HepG2 (cell line): ENCODE measurements around the gene TST. TPM values are rescaled to one million over a fixed set of nuclear protein-coding genes. Genes with fewer than 3 reads are reported as not detected.

Experiments used
- ATAC-seq: fragments of 200-7000 bp; cut with Tn5 transposase; 3 replicates; pipeline ENCODE4 v1.9.1; 2020; ENCODE audit warnings: mild to moderate bottlenecking, moderate library complexity
- BruUV-seq: library from RNA; stranded (reverse); fragments of 400-500 nt; replicated peaks from 2 replicates; lab custom pipeline; 2021; lab: Mats Ljungman, UMichigan
- CTCF ChIA-PET: fragments of 300-600 bp; formaldehyde crosslinking; extraction: SDS; loops from one replicate; lab custom pipeline; 2021; ENCODE audit warnings: low total read pairs, inconsistent platforms, low intra/inter-chr PET ratio; lab: Yijun Ruan, JAX
- POLR2A ChIA-PET: fragments of 350-600 bp; sonication (Branson Sonifier 250); formaldehyde crosslinking; loops from one replicate; lab custom pipeline; 2020; ENCODE audit warnings: antibody characterized with exemption, inconsistent platforms; lab: Yijun Ruan, JAX
- DNase-seq: peaks from one replicate; pipeline ENCODE4 v3.0.0-alpha.2; 2015; ENCODE audit warnings: low spot score
- FAIRE-seq: peaks from 3 replicates; lab custom pipeline; 2011; peaks lifted over from hg19 to GRCh38; lab: Jason Lieb, UNC
- H2AFZ ChIP-seq: one replicate; pipeline ENCODE4 v1.6.1; 2011; ENCODE audit warnings: low read length, inconsistent platforms
- H3K27ac ChIP-seq: fragments of 300-600 bp; 3 replicates; pipeline ENCODE4 v1.8.0; 2011; ENCODE audit warnings: mixed run types, mild to moderate bottlenecking, mixed read lengths, low read length, inconsistent platforms; ENCODE audit not compliant: insufficient read depth; ENCODE audit errors: extremely low read length
- H3K27me3 ChIP-seq, 2 experiments: fragments of 200-600 bp in 1 of 2; 2 replicates in 1 of 2; 3 replicates in 1 of 2; pipeline versions ENCODE4 v1.6.0 to v1.8.0; 2011; ENCODE audit warnings: low read length in 2 of 2, mild to moderate bottlenecking in 2 of 2, moderate library complexity in 2 of 2, inconsistent platforms in 1 of 2; ENCODE audit not compliant: insufficient read depth in 2 of 2, control insufficient read depth in 1 of 2
- H3K36me3 ChIP-seq, 2 experiments: fragments of 200-600 bp in 1 of 2; replicated peaks in 1 of 2; 2 replicates in 1 of 2; 3 replicates in 1 of 2; pipeline versions ENCODE4 v1.5.1 to v1.8.0; 2011; ENCODE audit warnings: low read length in 2 of 2, inconsistent platforms in 1 of 2; ENCODE audit not compliant: insufficient read depth in 2 of 2, control insufficient read depth in 1 of 2
- H3K4me1 ChIP-seq: 2 replicates; pipeline ENCODE4 v1.5.1; 2012; ENCODE audit warnings: low read length, inconsistent platforms; ENCODE audit not compliant: insufficient read depth
- H3K4me2 ChIP-seq: 2 replicates; pipeline ENCODE4 v1.6.0; 2011; ENCODE audit warnings: low read depth, low read length, inconsistent platforms
- H3K4me3 ChIP-seq, 3 experiments: fragments of 200-600 bp in 1 of 3; sonication (generic), shearing (Covaris generic) in 1 of 3; replicated peaks in 1 of 3; 2 replicates each; pipeline ENCODE4 v1.5.1; 2011 to 2016; ENCODE audit warnings: low read length in 3 of 3, inconsistent platforms in 2 of 3, low read depth in 2 of 3, mild to moderate bottlenecking in 2 of 3, control low read depth in 1 of 3, mixed read lengths in 1 of 3; ENCODE audit not compliant: insufficient read depth in 1 of 3
- H3K79me2 ChIP-seq: one replicate; pipeline ENCODE4 v1.6.1; 2011; ENCODE audit warnings: low read length, inconsistent platforms; ENCODE audit not compliant: insufficient read depth
- H3K9ac ChIP-seq: 2 replicates; pipeline ENCODE4 v1.6.0; 2011; ENCODE audit warnings: mild to moderate bottlenecking, low read depth, low read length, inconsistent platforms; ENCODE audit not compliant: insufficient read depth
- H3K9me3 ChIP-seq: 2 replicates; pipeline ENCODE4 v1.5.1; 2012; ENCODE audit warnings: mild to moderate bottlenecking, low read length
- H4K20me1 ChIP-seq: 2 replicates; pipeline ENCODE4 v1.6.0; 2011; ENCODE audit warnings: inconsistent platforms, mild to moderate bottlenecking, low read length, moderate library complexity; ENCODE audit not compliant: insufficient read depth
- ARHGAP35 ChIP-seq: sonication (generic); formaldehyde crosslinking; IDR thresholded peaks from 2 replicates; pipeline ENCODE4 v1.9.0; 2022; ENCODE audit warnings: mild to moderate bottlenecking, inconsistent platforms, moderate library complexity, missing genetic modification reagents, borderline replicate concordance
- CREBL2 ChIP-seq: sonication (generic); formaldehyde crosslinking; IDR thresholded peaks from 2 replicates; pipeline ENCODE4 v1.8.1; 2023; ENCODE audit warnings: missing genetic modification reagents, mild to moderate bottlenecking, borderline replicate concordance
- FOSL2 ChIP-seq: sonication (generic); formaldehyde crosslinking; IDR thresholded peaks from 2 replicates; pipeline ENCODE4 v1.4.0; 2020; ENCODE audit warnings: missing genetic modification reagents
- KLF12 ChIP-seq: sonication (generic); formaldehyde crosslinking; IDR thresholded peaks from 2 replicates; pipeline ENCODE4 v1.4.0; 2020; ENCODE audit warnings: missing genetic modification reagents, borderline replicate concordance
- MAFG ChIP-seq: sonication (generic); formaldehyde crosslinking; IDR thresholded peaks from 2 replicates; pipeline ENCODE4 v1.5.1; 2020; ENCODE audit warnings: mild to moderate bottlenecking, missing genetic modification reagents
- MLX ChIP-seq: IDR thresholded peaks from 2 replicates; pipeline ENCODE4 v1.6.1; 2016
- NFRKB ChIP-seq: fragments of 450-650 bp; IDR thresholded peaks from 2 replicates; pipeline ENCODE4 v1.6.1; 2017
- RFXAP ChIP-seq: sonication (generic); formaldehyde crosslinking; IDR thresholded peaks from 2 replicates; pipeline ENCODE4 v1.4.0; 2020; ENCODE audit warnings: missing genetic modification reagents, borderline replicate concordance
- ZFP1 ChIP-seq: IDR thresholded peaks from 2 replicates; pipeline ENCODE4 v1.6.1; 2016
- ZFP91 ChIP-seq: sonication (generic); formaldehyde crosslinking; IDR thresholded peaks from 2 replicates; pipeline ENCODE4 v1.9.0; 2022; ENCODE audit warnings: missing genetic modification reagents, mild to moderate bottlenecking, borderline replicate concordance
- ZNF251 ChIP-seq: sonication (generic); formaldehyde crosslinking; IDR thresholded peaks from 2 replicates; pipeline ENCODE4 v1.9.0; 2021; ENCODE audit warnings: mild to moderate bottlenecking, missing genetic modification reagents
- ZNF326 ChIP-seq: sonication (generic); formaldehyde crosslinking; IDR thresholded peaks from 2 replicates; pipeline ENCODE4 v1.4.0; 2020; ENCODE audit warnings: missing genetic modification reagents, borderline replicate concordance
- ZNF513 ChIP-seq: sonication (generic); formaldehyde crosslinking; conservative IDR thresholded peaks from 2 replicates; pipeline ENCODE4 v1.5.0; 2020; ENCODE audit warnings: missing genetic modification reagents
- ZNF687 ChIP-seq: sonication (generic); formaldehyde crosslinking; IDR thresholded peaks from 2 replicates; pipeline ENCODE4 v1.5.1; 2020; ENCODE audit warnings: mild to moderate bottlenecking, missing genetic modification reagents, moderate library complexity
- ZNF879 ChIP-seq: sonication (generic); formaldehyde crosslinking; IDR thresholded peaks from 2 replicates; pipeline ENCODE4 v1.8.1; 2023; ENCODE audit warnings: missing genetic modification reagents
- WGBS: methylation state at CpG from one replicate; pipeline ENCODE4 v1.1.6; 2017; ENCODE audit warnings: low lambda C conversion rate; 5-methylcytosine and 5-hydroxymethylcytosine counted together
- in situ Hi-C: cut with HindIII; loops from 2 replicates; pipeline ENCODE4 v1.10.0; 2017; ENCODE audit warnings: low pct_unique_long_range_greater_than_20kb; ENCODE audit not compliant: extremely low pct_ligation_motif_present
- intact Hi-C: fragments of 100-400 bp; cut with micrococcal nuclease; formaldehyde crosslinking; loops from one replicate; pipeline ENCODE4 v1.10.0; 2022; ENCODE audit not compliant: unreplicated experiment
- polyA plus RNA-seq, 8 experiments: library from polyadenylated mRNA; depleted of rRNA in 3 of 8; stranded (reverse) in 7 of 8; unstranded in 1 of 8; fragments of >200 nt; fragmentation: Illumina TruSeq in 4 of 8; extraction: Trizol in 4 of 8; gene quantifications; 2 replicates each; pipeline versions ENCODE4 v1.2.1 to v1.2.3, GENCODE V29; 2011 to 2016; ENCODE audit warnings: low read depth in 4 of 8, missing spikeins in 1 of 8, mixed read lengths in 1 of 8; ENCODE audit not compliant: insufficient read depth in 1 of 8
- total RNA-seq, 5 experiments: library from RNA; depleted of rRNA; stranded (reverse); fragments of >200 nt; fragmentation: Illumina TruSeq; extraction: Trizol; gene quantifications; 2 replicates each; pipeline ENCODE4 v1.2.3, GENCODE V29; 2016; ENCODE audit warnings: low read depth in 1 of 5

The TST gene
- total and polyA plus RNA-seq, 2 of the 13 experiments (the other 11 are each of a cell fraction or from before 2014, with no cell fraction given), result 44.6 to 63.6 TPM

- no peak overlapping the region for H2AFZ ChIP-seq
- no peak for TF ChIP-seq CREBL2 (CRISPR knock-in tag)
- TF ChIP-seq RFXAP (CRISPR knock-in tag), result no peak
- no peak for TF ChIP-seq MLX (CRISPR knock-in tag)
- no peak for TF ChIP-seq MAFG (CRISPR knock-in tag)
- TF ChIP-seq ZFP91 (CRISPR knock-in tag), result no peak
- no peak for TF ChIP-seq ZNF251 (CRISPR knock-in tag)
- TF ChIP-seq FOSL2, result no peak
- no peak for TF ChIP-seq ZFP1
- TF ChIP-seq KLF12 (CRISPR knock-in tag), result no peak
- TF ChIP-seq ZNF513 (CRISPR knock-in tag), result no peak
- TF ChIP-seq ZNF687, result no peak
- TF ChIP-seq ZNF326, result no peak
- TF ChIP-seq ZNF879 (CRISPR knock-in tag), result no peak
- TF ChIP-seq NFRKB, result no peak
- no peak for TF ChIP-seq ARHGAP35 (CRISPR knock-in tag)
Observed at GRCh38 chr22:36979016-36979910, 40.0 kb downstream of the TST start.

More at GRCh38 chr22:36979016-36979910, 40.0 kb downstream of the TST start:
- H3K4me3 ChIP-seq, result no peak overlapping the region
- ATAC-seq (no peak), DNase-seq (no peak), FAIRE-seq (no peak)
- CTCF ChIA-PET, result interaction anchor here (1.6 to 2.2 kb wide), 2 partner anchors 65 to 222 kb away, joined by 5 to 6 read pairs; no protein-coding TSS in a partner anchor
- no peak overlapping the region for H3K9ac ChIP-seq
- no peak overlapping the region for H3K27ac ChIP-seq
- in situ Hi-C loops, result loop anchor here (10.0 kb wide), 1 partner anchor 124 kb away; no protein-coding TSS in a partner anchor
- no TSS peak for BruUV-seq
- H4K20me1 ChIP-seq, result no peaks in the 10 kb centered on the region
- POLR2A ChIA-PET, result interaction anchor here (0.8 kb wide), 1 partner anchor 34 kb away, joined by 4 read pairs; no protein-coding TSS in a partner anchor
- H3K79me2 ChIP-seq, result no peaks in the 10 kb centered on the region
- H3K36me3 ChIP-seq, result no peaks in the 10 kb centered on the region
- H3K9me3 ChIP-seq, result no peaks in the 10 kb centered on the region
- intact Hi-C loops, result loop anchor here (2.0 to 5.0 kb wide), 2 partner anchors 122 to 197 kb away; no protein-coding TSS in a partner anchor
- H3K4me2 ChIP-seq, result no peak overlapping the region
- peaks cover 0 to 8% of the 10 kb centered on the region in 2 experiments; a peak in 1 of 5 replicates for H3K27me3 ChIP-seq
- H3K4me1 ChIP-seq, result peaks cover 6% of the 10 kb centered on the region; the same call in 1 of the 2 replicates
- 57% methylated on average over 13 of the region's 13 CpGs for WGBS
